Chondrocyte (in vitro differentiated cells): Measurements from ENCODE around the gene XCL1. TPM values are rescaled to one million over a fixed set of nuclear protein-coding genes. Genes with fewer than 3 reads are reported as not detected.

Source experiments
- DNase-seq: peaks from one replicate; pipeline ENCODE4 v3.0.0; 2021; ENCODE audit warnings: mixed read lengths, low spot score
- H3K27ac Mint-ChIP-seq: one replicate; pipeline ENCODE4 v1.8.0; 2021; ENCODE audit warnings: mild to moderate bottlenecking, moderate library complexity, mixed read lengths; ENCODE audit not compliant: unreplicated experiment
- H3K27me3 Mint-ChIP-seq: 2 replicates; pipeline ENCODE4 v1.8.0; 2021; ENCODE audit warnings: low read depth, mixed read lengths
- H3K36me3 Mint-ChIP-seq: 2 replicates; pipeline ENCODE4 v1.8.0; 2021; ENCODE audit warnings: low read depth, mixed read lengths
- H3K4me1 Mint-ChIP-seq: 2 replicates; pipeline ENCODE4 v1.8.0; 2021; ENCODE audit warnings: low read depth, mild to moderate bottlenecking, mixed read lengths
- H3K4me3 Mint-ChIP-seq: one replicate; pipeline ENCODE4 v1.8.0; 2021; ENCODE audit warnings: mild to moderate bottlenecking, moderate library complexity, mixed read lengths; ENCODE audit not compliant: unreplicated experiment
- H3K9me3 Mint-ChIP-seq: 2 replicates; pipeline ENCODE4 v1.8.0; 2021; ENCODE audit warnings: low read depth, mixed read lengths
- CTCF ChIP-seq: fragments of 200-600 bp; sonication (generic); IDR thresholded peaks from 2 replicates; pipeline ENCODE4 v1.5.0; 2021; ENCODE audit warnings: antibody characterized with exemption, mild to moderate bottlenecking, moderate library complexity
- total RNA-seq: library from RNA; stranded (reverse); gene quantifications from 3 replicates; pipeline ENCODE4 v1.2.1, GENCODE V29; 2021

XCL1 gene
- total RNA-seq, 1 donor from 2014 or later: 0.25 TPM

GRCh38 chr1:168614235-168614634 is 37.8 kb downstream of the XCL1 start:
- H3K36me3 Mint-ChIP-seq: no peaks in the 10 kb centered on the region
- no peak for TF ChIP-seq CTCF
- H3K27ac Mint-ChIP-seq: peak overlapping the region; percentile 57
- H3K27me3 Mint-ChIP-seq: no peaks in the 10 kb centered on the region
- no peaks in the 10 kb centered on the region for H3K9me3 Mint-ChIP-seq
- no peak overlapping the region for H3K4me3 Mint-ChIP-seq
- no peak for DNase-seq
- H3K4me1 Mint-ChIP-seq: peaks cover 48% of the 10 kb centered on the region

DNA sequence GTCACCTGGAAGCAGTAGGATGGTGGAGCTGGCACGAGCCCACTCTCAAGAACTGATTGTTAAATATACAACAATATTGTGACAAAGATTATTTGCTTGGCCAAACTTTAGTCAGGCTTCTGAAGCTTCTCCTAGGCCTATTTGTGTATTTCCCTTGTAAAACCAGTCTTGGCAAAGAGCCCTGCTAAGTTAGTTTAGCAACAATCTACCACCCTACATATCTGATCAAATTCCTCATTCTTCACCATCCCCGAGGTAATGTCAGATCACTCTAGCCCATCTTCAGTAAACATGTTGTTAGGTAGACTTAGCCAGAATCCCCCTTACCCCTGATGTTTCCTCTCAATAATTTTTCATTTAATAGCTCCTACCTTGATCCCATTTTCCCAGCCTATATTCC is 39.6 kb downstream of the XCL1 start:
- Mint-ChIP-seq H3K27ac (no peak overlapping the region), H3K27me3 (no peaks in the 10 kb centered on the region), H3K9me3 (no peaks in the 10 kb centered on the region), H3K4me1 (peaks cover 35% of the 10 kb centered on the region), H3K4me3 (no peak overlapping the region), H3K36me3 (no peaks in the 10 kb centered on the region)
- no peak for DNase-seq
- no peak for TF ChIP-seq CTCF

GRCh38 chr1:168617974-168618750 is 41.8 kb downstream of the XCL1 start:
- no peak overlapping the region for H3K27ac Mint-ChIP-seq
- H3K4me1 Mint-ChIP-seq: peaks cover 39% of the 10 kb centered on the region
- DNase-seq: no peak
- no peak for TF ChIP-seq CTCF
- H3K9me3 Mint-ChIP-seq: no peaks in the 10 kb centered on the region
- H3K4me3 Mint-ChIP-seq: no peak overlapping the region
- H3K27me3 Mint-ChIP-seq: no peaks in the 10 kb centered on the region
- H3K36me3 Mint-ChIP-seq: no peaks in the 10 kb centered on the region

DNA sequence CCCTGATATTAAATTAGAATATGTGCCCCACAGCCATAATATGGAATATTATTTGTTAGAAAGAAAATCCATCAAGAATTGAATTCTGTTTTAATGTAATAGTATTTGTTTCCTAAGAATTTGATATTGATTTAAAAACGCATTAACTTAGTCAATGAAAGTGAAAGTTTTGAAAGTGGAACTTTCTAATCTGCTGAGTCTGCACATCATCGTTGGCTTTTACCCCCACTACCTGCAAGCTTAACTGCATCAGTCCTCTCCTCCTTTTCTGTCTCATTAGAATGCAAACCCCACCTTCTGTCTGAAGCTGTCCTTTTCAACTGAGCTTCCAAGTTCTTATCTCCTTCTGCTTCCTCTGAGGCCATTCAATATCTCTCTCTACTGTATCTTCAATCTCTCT is 42.5 kb downstream of the XCL1 start:
- Mint-ChIP-seq H3K9me3 (no peaks in the 10 kb centered on the region), H3K27ac (no peak overlapping the region), H3K4me3 (no peak overlapping the region), H3K36me3 (no peaks in the 10 kb centered on the region), H3K4me1 (peaks cover 39% of the 10 kb centered on the region), H3K27me3 (no peaks in the 10 kb centered on the region)
- TF ChIP-seq CTCF: no peak
- no peak for DNase-seq

- Mint-ChIP-seq H3K4me1 (peaks cover 43% of the 10 kb centered on the region), H3K36me3 (no peaks in the 10 kb centered on the region), H3K4me3 (no peak overlapping the region), H3K27me3 (no peaks in the 10 kb centered on the region), H3K27ac (no peak overlapping the region), H3K9me3 (no peaks in the 10 kb centered on the region)
- DNase-seq: no peak
- no peak for TF ChIP-seq CTCF
These were observed 45.0 kb downstream of the XCL1 start for GRCh38 chr1:168621356-168621755.
